Neutrophil (primary cell): ENCODE measurements around the gene ERGIC1.
A peak's percentile ranks its signal among the peaks of the same experiment; 100 is the strongest.

Experiments used
- H3K27ac ChIP-seq: fragments of 200-600 bp; sonication (generic); 2 replicates; pipeline ENCODE4 v1.5.1; 2016; ENCODE audit warnings: mild to moderate bottlenecking, moderate library complexity
- H3K27me3 ChIP-seq: fragments of 200-600 bp; sonication (generic); 2 replicates; pipeline ENCODE4 v1.6.0; 2016; ENCODE audit warnings: mild to moderate bottlenecking
- H3K36me3 ChIP-seq: fragments of 200-600 bp; sonication (generic); 2 replicates; pipeline ENCODE4 v1.5.1; 2017
- H3K4me1 ChIP-seq, 2 experiments: fragments of 200-600 bp in 1 of 2; sonication (generic) in 1 of 2; 1 replicate in 1 of 2; 2 replicates in 1 of 2; pipeline versions ENCODE4 v1.5.1 to v1.6.1; 2013 to 2016; ENCODE audit warnings: low read depth in 1 of 2, low read length in 1 of 2, mild to moderate bottlenecking in 1 of 2, moderate library complexity in 1 of 2; ENCODE audit not compliant: control insufficient read depth in 1 of 2, insufficient read depth in 1 of 2
- H3K4me3 ChIP-seq, 2 experiments: fragments of 200-600 bp in 1 of 2; sonication (generic) in 1 of 2; 1 replicate in 1 of 2; 2 replicates in 1 of 2; pipeline ENCODE4 v1.5.1; 2013 to 2016; ENCODE audit warnings: low read depth in 1 of 2, low read length in 1 of 2, mild to moderate bottlenecking in 1 of 2, moderate library complexity in 1 of 2
- H3K9me3 ChIP-seq: fragments of 200-600 bp; sonication (generic); 2 replicates; pipeline ENCODE4 v1.5.1; 2016
- TF ChIP-seq, protein P1 (sequence below): fragments of 200-600 bp; sonication (generic); IDR thresholded peaks from 2 replicates; pipeline ENCODE4 v1.5.1; 2016; ENCODE audit warnings: antibody characterized with exemption

The ERGIC1 gene

DNA sequence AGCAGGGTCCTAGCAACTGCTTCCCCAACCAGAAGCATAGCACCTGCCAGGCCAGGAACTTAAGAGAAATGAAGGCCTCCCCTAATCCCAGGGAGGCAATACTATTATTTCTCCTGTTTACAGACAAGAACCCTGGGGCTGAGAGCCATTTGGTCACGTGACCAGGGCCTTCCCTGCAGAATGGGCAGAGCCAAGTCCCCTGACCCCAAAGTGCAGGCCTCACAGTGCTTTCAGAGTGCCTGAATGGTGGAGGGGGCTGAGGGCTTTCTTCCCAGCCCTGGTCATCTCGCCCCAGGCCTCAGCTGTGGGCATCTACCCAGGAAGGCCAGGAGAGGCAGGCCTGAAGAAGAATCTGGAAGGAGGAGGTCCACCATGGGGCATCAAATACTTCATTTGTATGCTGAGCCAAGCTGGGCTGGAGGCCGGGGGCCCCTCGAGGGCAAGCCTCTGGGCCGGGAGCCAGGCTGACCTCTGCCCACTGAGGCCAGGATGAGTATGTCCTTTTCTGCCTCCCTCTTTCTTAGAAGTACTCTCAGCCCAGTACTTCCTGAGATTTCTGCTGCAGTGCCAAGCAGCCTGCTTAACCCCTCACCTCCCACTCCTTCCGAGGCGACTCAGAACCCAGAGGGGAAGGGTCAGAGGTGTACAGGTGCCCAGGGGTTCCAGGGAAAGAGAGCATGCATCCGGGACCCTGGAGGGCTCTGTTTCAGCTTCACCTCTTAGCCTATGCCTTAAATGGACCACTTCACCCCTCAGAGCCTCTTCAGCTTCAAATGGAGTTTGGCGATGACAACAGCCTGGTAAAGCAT is 44.2 kb upstream of the ERGIC1 start:
- peaks cover 20 to 21% of the 10 kb centered on the region in 2 experiments for H3K4me1 ChIP-seq
- no peaks in the 10 kb centered on the region for H3K9me3 ChIP-seq
- TF ChIP-seq, protein P1, sequence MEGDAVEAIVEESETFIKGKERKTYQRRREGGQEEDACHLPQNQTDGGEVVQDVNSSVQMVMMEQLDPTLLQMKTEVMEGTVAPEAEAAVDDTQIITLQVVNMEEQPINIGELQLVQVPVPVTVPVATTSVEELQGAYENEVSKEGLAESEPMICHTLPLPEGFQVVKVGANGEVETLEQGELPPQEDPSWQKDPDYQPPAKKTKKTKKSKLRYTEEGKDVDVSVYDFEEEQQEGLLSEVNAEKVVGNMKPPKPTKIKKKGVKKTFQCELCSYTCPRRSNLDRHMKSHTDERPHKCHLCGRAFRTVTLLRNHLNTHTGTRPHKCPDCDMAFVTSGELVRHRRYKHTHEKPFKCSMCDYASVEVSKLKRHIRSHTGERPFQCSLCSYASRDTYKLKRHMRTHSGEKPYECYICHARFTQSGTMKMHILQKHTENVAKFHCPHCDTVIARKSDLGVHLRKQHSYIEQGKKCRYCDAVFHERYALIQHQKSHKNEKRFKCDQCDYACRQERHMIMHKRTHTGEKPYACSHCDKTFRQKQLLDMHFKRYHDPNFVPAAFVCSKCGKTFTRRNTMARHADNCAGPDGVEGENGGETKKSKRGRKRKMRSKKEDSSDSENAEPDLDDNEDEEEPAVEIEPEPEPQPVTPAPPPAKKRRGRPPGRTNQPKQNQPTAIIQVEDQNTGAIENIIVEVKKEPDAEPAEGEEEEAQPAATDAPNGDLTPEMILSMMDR, result no peak
- no peaks in the 10 kb centered on the region for H3K36me3 ChIP-seq
- H3K4me3 ChIP-seq, result no peak overlapping the region
- peak overlapping the region; percentile 56 for H3K27ac ChIP-seq
- no peaks in the 10 kb centered on the region for H3K27me3 ChIP-seq

DNA sequence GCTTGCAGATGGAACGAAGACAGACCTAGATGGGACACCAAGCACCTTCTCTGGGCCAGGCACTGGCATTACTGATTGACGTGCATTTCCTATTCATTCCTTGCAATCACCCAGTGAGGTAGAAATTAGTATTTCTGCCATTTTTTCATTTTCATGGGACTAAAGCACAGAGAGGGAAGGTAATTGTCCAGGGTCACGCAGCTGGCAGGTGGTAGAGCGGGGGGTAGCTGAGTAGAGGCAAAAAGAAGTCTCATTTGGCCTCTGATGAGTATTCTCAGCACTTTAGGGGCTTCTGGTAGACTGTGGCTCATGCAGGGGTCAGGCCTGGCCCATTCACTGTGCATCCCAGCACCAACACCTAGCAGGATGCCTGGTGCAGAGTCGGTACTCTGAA is 43.6 kb upstream of the ERGIC1 start:
- peak overlapping the region; percentile 43 for H3K27ac ChIP-seq
- H3K27me3 ChIP-seq, result no peaks in the 10 kb centered on the region
- no peaks in the 10 kb centered on the region for H3K9me3 ChIP-seq
- TF ChIP-seq, protein P1, result no peak
- H3K4me1 ChIP-seq, result peaks cover 26 to 27% of the 10 kb centered on the region in 2 experiments
- H3K4me3 ChIP-seq, result no peak overlapping the region
- no peaks in the 10 kb centered on the region for H3K36me3 ChIP-seq

DNA sequence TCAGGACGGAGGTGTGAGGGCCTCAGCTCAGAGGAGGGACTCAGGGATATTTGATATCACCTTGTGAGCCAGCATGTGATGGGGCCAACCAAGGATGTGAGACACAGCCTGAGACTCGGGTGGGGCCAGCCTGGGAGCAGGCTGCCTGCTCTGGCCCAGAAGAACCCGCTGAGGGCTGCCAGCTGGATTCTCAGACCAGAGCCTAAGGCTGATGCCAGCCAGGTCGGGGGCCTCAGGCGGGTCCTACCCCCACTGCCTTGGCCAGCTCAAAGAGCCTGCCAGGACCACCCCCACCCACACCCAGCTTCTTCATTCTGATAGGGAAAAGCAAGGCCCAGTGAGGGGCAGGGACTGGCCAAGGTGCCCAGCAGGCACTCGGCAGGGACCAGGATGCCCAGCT is 42.8 kb upstream of the ERGIC1 start:
- TF ChIP-seq, protein P1, result no peak
- Histone ChIP-seq H3K27me3 (no peaks in the 10 kb centered on the region), H3K36me3 (no peaks in the 10 kb centered on the region), H3K4me3 (no peak overlapping the region), H3K9me3 (no peaks in the 10 kb centered on the region), H3K27ac (peak overlapping the region; percentile 43), H3K4me1 (peaks cover 34 to 35% of the 10 kb centered on the region in 2 experiments)

DNA sequence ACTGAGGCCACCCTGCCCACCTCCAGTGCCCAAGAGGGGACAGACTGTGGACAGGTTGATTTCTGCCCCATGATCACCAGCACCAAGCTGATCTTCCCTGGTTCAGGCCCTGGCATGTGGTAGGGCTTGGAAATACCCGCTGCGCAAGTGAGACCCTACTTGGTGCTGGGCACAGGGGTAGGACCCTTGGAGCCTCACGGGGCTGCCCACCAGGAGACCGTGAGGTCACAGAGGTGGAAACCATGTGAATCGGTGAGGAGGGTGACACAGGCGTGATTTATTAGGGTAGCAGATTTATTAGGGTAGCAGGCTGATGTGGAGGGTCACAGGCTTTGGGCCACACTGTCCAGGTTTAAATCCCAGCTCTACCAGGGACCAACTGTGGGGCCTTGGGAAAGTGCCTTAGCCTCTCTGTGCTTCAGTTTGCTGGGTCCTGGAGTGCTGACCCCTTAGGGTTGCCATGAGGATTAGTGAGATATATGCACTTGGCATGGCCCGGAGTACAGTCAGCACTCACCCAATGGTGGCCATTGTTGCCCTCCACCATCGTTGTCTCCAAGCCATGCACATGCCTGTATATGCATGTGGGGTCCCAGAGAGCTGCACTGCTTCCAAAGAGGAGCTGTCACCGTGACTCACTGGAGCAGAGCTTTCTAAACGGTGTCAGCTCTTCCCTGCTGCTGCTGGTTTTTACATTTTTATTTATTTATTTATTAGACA is 42.2 kb upstream of the ERGIC1 start:
- TF ChIP-seq, protein P1, result no peak
- Histone ChIP-seq H3K36me3 (no peaks in the 10 kb centered on the region), H3K27me3 (no peaks in the 10 kb centered on the region), H3K4me1 (peaks cover 40 to 41% of the 10 kb centered on the region in 2 experiments), H3K9me3 (no peaks in the 10 kb centered on the region), H3K27ac (peak overlapping the region; percentile 43), H3K4me3 (no peak overlapping the region)

DNA sequence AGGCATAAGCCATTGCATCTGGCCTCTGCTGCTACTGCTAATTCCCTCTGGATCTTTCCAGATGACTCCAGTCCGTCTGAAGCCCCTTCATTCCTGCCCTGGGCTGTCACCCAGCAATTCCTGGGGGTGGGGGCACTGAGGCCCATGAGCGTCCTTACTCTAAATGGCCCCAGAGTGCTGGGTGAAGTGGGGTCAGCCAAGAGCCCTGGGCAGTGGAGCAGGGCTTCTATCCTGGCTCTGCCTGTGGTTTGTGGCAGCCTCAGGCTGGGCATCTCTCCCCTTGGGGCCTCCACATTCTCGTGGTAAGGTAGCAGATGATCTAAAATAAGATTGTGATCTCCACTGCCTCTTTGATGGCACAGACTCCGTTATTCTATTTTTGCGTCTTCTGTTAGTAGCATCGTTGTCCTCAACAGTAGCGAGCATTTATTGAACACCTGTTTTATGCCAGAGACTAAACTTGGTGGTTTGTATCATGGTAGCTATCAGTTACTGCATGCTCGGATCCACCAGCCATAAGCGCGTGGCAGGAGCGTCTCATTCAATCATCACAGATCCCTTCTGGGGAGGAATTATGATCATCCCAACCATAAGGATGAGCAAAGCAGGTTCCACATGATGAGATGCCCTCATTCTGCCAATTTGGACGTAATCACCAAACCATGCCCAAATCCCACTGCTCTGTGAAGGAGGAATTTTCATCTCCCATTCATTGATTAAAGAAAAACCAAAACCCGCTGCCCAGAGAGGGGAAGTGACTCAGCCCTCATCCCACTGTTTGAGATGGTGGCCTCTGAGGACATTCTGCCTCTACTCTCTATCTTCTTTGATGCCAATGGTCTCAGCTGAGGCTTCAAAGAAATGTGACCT is 41.1 kb upstream of the ERGIC1 start:
- Histone ChIP-seq H3K9me3 (no peaks in the 10 kb centered on the region), H3K4me1 (peaks cover 51% of the 10 kb centered on the region in 2 experiments), H3K27me3 (no peaks in the 10 kb centered on the region), H3K27ac (peak overlapping the region; percentile 100), H3K36me3 (no peaks in the 10 kb centered on the region), H3K4me3 (no peak overlapping the region)
- TF ChIP-seq, protein P1, result no peak
